Muscle of arm (tissue), 12 donors: ENCODE data around the gene ALDH3A2. TPM values are rescaled to one million over a fixed set of nuclear protein-coding genes. Genes with fewer than 3 reads are reported as not detected.
A peak's percentile ranks its signal among the peaks of the same experiment; 100 is the strongest.
"Not testable (repeated sequence)": the region's sequence is repeated elsewhere in the genome, so short reads cannot be mapped to it uniquely, and the experiment has no call there.

Experiments
- DNase-seq: peaks from one replicate; pipeline ENCODE4 v3.0.0-alpha.2; 2013
- polyA plus RNA-seq, 12 donors: library from polyadenylated mRNA; unstranded; fragments of 120-200 nt; gene quantifications; one replicate each; pipeline ENCODE4 v1.2.1, GENCODE V29; 2013; ENCODE audit not compliant: insufficient read length in 12 of 12

ALDH3A2 gene
- polyA plus RNA-seq, 12 donors, result 27.3 to 45.2 (median 38.8) TPM; not detected in 1

GRCh38 chr17:19672009-19672750, 23.6 kb downstream of the ALDH3A2 start:
- peak; percentile 25 for DNase-seq

GRCh38 chr17:19673623-19674022, 25.1 kb downstream of the ALDH3A2 start:
- no peak for DNase-seq

GRCh38 chr17:19676896-19677295, 28.3 kb downstream of the ALDH3A2 start:
- no peak for DNase-seq

DNA sequence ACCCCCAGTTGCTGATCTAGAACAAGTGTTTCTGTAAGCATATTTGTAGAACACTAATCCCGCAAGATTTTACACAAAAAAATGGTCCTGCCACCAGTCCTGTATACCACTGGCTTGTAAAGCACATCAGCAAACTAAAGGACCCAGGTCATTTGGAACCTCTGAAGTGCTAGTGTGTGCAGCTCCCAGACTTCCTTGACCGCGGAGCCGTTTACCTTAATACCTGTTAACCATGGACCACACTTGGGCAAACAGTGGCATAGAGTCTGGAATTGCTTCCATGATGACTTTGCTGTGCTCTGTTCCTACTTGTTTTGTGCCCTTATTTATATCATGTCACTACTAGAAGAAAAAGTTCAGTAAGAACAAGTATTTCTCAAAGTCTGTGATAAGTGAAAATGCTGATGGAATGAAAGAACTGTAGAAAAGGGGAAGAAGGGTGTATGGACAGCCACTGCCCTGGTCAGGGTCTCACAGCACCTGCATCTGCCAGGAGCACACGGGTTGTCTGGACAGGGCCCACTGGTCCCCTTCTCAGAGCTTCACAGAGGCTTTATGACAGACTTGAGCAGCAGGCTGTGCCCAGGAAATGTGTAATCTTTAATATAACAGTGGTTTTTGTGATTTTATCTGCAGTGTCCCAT, 29.3 kb downstream of the ALDH3A2 start:
- DNase-seq, result no peak

- DNase-seq, result no peak
Measured at GRCh38 chr17:19678581-19679453, 30.3 kb downstream of the ALDH3A2 start.

DNA sequence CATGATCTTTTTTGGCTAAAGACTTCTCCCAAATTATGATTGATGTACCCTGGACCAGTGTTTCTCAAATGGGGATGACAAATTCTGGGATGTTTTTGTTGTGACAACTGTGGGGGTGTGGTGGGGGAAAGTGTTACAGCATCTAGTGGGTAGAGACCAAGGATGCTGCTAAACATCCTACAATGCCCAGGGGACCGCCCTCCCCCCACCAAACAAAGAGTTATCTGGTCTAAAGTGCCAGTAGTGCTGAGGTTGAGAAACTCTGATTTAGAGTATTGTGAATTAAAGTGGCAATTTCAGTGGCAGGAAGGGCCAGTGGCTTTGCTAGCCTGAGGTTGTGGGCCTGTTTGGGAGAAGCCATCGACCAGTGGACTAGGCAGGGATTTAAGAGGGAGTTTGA, 34.6 kb downstream of the ALDH3A2 start:
- no peak for DNase-seq

DNA sequence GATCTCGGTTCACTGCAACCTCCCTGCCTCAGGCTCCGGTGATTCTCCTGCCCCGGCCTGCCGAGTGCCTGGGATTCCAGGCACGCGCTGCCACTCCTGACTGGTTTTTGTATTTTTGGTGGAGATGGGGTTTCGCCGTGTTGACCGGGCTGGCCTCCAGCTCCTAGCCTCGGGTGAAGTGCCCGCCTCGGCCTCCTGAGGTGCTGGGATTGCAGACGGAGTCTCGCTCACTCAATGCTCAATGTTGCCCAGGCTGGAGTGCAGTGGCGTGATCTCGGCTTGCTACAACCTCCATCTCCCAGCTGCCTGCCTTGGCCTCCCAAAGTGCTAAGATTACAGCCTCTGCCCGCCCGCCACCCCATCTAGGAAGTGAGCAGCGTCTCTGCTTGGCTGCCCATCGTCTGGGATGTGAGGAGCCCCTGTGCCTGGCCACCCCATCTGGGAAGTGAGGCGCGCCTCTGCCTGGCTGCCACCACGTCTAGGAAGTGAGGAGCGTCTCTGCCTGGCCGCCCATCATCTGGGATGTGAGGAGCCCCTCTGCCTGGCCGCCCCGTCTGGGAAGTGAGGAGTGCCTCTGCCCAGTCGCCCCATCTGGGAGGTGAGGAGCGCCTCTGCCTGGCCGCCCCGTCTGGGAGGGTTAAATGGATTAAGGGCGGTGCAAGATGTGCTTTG, 36.5 kb downstream of the ALDH3A2 start:
- DNase-seq, result not testable (repeated sequence)

DNA sequence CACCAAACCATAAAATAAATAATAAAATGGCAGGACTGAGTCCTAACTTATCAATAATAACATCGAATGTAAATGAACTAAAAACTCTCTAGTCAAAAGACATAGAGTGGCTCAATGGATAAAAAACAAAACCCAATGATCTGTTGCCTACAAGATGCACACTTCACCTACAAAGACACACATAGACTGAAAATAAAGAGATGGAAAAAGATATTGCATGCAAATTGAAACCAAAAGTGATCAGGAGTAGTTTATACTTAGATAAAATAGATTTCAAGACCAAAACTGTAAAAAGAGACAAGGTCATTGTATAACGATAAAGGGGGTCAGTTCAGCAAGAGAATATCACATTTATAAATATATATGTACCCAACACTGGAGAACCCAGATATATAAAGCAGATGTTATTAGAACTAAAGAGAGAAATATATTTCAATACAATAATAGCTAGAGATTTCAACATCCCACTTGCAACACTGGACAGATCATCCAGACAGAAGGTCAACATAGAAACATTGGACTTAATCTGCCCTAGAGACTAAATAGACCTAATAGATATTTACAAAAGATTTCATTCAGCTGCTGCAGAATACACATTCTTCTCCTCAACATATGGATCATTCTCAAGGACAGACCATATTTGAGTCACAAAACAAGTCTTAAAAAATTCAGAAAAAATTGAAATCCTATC, 38.0 kb downstream of the ALDH3A2 start:
- no peak for DNase-seq

GRCh38 chr17:19702217-19702641, 53.7 kb downstream of the ALDH3A2 start:
- no peak for DNase-seq

GRCh38 chr17:19703106-19703827, 54.7 kb downstream of the ALDH3A2 start:
- DNase-seq, result no peak

GRCh38 chr17:19703828-19704613, 55.5 kb downstream of the ALDH3A2 start:
- no peak for DNase-seq

DNA sequence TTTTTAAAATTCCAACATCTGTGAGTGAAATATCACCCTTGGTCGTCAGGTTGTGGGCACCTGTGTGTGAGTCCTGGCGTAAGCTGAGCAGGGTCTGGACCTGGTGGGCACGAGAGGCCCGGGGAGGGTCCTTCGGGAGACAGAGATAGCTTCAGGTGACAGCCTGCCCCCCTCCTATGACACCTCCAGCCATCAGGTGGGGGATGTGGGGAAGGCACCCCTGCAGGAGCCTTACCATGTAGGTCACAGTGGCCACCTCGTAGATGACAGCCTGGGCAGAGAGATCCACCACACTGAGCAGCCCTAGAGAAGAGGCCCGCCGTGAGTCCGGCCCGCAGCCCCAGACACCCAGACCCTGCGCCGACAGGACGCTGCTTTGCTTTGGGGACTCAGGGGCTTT, 56.6 kb downstream of the ALDH3A2 start:
- DNase-seq, result no peak

GRCh38 chr17:19705771-19706770, 57.5 kb downstream of the ALDH3A2 start:
- no peak for DNase-seq

- no peak for DNase-seq
Measured at GRCh38 chr17:19706791-19707727, 58.5 kb downstream of the ALDH3A2 start.

GRCh38 chr17:19707728-19708221, 59.2 kb downstream of the ALDH3A2 start:
- DNase-seq, result no peak

GRCh38 chr17:19708431-19709175, 60.1 kb downstream of the ALDH3A2 start:
- DNase-seq, result no peak
